Measurements from ENCODE around the gene TGFBI.

The TGFBI gene

DNA sequence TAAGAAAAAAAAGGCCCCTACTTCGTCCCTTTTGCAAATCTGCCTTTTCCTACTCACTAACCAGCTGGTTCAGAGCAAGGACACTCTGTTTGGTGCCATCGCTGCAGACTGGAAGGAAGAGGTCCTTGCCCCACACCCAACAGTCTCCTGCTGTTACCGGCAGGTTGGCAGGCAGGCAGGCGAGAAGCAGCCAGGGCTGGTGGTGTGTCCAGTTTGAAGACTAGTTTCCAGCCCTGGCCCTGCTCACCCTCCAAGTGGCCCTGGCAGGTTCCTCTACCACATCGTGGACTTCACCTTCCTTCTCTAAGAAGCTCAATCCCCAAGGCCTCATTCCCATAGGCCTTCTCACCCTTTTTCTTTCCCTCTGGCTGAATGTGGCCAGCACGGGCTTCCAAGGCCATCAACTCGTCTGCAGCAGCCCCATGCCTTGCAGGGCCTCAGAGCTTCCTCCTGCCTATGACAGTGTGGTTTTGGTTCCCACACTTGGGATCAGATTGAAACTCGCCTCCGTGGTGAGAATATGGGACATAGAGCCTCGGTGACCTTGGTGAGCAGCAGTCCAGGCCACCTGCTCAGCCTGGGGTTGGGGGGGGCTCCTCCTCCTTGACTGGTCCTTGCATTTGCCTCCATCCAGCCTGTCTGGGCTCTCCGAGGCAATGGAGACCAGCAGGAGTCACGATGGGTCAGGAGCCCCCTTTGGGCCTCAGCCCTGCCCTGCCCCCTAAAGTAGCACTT, 22.9 kb downstream of the TGFBI start:
- no peak for DNase-seq

DNA sequence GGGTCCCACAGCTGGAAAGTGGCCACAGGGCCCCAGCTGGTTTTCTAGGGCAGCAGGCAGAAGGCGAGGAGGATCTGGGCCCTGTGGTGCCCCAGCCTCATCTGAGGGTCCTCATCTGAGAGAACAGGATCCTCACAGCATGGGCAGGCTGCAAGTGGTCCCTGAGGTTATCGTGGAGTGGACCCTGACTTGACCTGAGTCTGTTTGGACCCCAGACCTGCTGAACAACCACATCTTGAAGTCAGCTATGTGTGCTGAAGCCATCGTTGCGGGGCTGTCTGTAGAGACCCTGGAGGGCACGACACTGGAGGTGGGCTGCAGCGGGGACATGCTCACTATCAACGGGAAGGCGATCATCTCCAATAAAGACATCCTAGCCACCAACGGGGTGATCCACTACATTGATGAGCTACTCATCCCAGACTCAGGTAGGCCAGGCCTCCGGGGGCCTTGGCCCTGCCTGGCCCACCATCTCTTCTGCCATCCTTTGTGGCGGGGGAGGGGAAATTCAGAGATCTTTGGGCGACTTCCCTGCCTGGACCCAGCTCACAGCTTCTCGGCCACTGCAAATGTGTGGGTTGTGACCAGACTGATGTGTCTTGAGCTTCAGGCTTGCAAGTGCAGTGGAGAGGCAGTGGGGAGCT, 24.0 kb downstream of the TGFBI start:
- DNase-seq, result no peak

DNA sequence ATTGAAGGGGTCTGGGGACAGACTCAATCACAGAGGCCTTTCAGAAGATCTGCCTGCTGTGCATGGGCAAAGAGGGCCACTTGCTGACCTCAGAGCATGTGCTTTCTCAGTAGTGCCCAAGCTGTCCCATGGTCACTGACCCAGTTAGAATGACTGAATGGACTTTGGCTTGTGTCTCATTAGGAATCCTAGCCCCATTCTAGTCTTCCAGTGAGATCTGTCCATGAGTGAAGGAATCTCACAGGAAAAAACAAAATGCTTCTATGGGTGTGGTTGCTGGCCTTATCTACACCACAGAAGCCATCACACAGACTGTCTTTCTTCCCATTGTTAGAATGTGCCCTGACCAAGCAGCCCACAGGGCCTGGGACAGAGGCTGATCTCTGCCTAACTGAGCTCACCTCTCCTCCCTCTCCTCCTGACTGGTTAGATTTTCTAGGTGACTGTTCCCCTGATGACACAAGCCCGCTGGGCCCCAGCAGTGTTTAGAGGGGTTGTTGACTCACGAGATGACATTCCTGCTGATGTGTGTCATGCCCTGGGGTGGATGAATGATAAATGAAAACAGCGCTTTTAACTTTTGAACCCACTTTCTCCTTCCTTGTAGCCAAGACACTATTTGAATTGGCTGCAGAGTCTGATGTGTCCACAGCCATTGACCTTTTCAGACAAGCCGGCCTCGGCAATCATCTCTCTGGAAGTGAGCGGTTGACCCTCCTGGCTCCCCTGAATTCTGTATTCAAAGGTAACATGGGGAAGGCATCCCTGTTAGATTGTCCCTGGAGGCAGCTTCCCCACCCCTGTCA, 24.8 kb downstream of the TGFBI start:
- DNase-seq, result no peak

DNA sequence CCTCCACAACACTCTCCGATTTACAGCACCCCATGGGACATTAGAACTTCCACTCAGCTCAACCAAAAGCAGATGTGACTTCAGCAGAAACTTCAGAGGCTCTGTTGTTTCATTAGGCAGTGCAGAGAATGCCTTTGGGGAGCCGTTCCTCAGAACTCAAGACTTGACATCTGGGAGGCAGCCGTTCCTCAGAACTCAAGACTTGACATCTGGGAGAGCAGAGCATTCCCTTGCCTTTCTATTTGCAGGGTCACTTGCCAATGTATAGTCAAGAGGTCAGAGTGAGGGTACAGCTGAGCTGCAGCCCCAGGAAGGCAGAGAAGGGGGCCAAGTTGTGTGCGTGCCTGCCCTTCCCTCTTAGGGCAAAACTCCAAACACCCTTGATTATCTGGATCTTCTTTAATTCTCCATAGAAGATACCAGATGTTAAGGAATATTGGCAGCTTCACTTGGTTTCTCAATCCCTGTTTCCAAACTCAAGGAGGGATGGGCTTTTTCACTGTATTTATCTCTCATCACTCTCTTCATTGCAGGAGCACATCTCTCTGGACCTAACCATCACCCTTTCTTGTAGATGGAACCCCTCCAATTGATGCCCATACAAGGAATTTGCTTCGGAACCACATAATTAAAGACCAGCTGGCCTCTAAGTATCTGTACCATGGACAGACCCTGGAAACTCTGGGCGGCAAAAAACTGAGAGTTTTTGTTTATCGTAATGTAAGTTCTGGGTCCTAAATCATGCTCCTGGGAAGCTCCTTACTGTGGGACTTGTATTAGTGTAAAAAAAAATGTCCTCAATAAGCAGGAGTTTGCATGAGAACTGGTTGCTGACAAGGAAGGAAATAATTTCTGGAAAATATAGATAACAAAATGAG, 25.6 kb downstream of the TGFBI start:
- no peak for DNase-seq

DNA sequence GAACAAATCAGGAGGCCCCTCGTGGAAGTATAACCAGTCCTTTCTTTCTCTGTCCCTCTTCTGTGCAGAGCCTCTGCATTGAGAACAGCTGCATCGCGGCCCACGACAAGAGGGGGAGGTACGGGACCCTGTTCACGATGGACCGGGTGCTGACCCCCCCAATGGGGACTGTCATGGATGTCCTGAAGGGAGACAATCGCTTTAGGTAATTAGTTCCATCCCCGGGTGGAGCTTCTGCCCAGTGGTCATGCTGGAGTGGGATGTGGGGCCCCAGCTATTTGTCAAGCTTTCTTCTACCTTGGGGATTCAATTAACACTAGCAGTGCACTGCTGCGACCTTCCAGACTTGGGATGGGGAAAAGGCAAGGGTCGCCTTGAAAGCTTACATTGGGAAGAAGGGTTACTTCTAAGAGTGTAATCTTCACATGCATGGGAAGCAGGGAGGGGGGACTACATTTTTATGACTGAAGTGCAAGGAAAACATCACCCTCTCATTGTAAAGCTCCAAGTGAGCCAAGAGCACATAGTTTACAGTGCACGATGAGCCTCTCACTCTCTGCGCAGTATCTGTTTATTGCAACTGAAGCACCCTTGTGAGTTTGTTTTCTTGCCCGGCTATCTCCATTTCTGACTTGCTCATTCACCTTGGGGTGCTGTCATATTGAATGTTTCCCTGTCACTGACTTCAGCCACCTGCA, 27.0 kb downstream of the TGFBI start:
- no peak for DNase-seq

DNA sequence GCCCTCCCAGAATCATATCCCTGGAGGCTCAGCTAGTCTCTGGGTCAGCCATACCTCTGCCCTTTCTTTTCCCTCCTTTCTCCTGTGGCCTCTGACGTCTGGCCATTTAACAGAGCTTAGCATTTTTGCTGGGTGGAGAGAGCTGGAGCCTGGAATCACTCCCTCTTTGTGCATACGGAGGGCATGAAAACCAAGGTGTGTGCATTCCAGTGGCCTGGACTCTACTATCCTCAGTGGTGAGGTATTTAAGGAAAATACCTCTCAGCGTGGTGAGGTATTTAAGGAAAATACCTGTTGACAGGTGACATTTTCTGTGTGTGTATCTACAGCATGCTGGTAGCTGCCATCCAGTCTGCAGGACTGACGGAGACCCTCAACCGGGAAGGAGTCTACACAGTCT, 27.5 kb downstream of the TGFBI start:
- no peak for DNase-seq

DNA sequence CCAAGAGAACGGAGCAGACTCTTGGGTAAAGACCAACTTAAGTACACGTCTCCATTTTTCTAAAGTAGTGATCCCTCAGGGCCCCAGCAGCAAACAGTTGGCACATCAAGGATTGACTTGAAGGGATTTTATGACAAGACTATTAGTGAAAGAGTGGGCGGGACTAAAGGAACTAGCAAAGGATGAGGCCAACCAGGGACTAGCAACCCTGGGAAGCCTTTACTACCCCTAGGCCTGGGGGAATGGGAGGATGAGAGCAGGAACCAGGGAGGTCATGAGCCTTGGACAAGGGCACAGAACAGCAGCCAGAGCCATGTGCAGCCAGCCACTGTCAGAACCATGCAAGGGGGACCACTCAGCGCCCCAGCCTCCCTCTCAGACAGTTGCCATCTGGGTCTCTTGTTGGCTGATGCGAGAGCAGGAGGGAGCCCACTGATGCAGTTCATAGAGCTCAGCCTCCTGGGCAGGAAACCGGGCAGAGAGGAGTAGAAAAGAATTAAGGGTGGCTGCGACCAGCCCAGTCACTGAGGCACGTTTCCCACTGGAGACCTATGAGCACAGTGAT, 28.1 kb downstream of the TGFBI start:
- peak; percentile 31 for DNase-seq

DNA sequence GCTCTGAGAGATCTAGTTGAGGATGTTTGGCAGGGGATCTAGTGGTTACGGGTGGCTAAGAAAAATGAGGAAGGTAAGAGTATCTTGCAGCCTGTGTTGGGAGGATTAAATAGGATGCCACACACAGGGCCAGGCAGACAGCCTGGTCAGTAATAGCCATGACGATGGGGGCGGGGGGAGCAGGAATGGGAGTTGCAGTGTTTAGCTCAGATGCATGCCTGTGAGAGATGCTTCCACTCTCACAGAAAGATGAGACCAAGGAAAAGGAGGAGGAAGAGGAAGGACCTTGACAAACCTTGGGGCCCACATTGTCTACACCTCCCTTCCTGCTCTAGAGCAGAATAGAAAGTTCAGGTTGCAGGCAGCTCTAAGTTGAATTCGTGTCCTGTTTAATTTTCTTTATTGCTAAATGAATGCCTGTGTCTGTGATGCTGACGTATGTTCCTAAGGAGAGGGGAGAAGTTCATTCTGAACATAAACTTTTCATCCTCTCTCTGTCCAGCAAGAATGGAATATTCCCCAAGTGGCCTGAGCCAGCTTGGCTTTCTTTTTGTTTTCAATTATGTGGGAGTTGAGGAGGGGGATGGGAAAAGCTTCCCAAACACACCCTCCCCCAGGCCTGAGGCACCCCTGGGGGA, 28.7 kb downstream of the TGFBI start:
- DNase-seq, result no peak

DNA sequence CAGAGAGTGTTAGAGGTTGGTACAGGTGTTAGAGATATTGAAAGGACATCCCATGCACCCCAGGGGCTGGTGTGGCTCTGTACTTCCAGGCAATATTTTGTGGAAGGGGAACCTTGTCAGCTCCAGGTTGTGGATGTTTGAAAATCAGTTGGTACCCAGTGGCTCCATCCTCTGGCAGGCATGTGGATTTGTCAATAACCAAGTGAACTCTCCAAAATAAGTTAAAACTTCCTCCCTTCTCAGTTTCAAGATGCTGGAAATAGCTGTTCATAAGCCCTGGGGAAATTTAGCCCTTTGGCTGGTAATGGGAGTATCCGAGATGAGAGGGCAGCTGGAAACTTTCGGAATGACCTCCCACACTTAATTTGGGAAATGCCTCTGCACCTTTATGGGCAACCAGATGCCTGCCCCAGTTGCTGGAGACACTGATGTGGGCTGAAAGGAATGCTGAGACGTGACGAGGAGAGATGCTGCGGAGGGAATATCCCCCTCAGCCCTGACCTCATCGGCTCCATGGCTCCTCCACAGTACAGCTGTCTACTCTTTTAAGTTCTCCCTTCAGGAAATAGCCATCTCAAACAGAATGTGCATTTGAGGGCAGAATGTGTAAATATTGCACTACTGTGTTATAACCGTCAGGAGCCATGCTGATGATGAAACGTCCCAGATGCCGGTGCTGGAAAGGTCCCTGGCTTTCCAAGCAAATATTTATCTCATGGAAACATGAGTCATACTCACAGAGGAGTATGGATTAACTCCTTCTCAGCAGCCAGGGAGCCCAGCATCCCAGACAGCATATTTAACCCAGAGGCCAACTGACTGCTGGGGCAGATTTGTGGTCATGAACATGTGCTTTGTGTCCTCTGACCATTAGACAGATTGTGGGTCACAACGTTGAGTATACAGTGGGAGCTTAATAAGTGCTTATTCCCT, 29.5 kb downstream of the TGFBI start:
- DNase-seq, result no peak

DNA sequence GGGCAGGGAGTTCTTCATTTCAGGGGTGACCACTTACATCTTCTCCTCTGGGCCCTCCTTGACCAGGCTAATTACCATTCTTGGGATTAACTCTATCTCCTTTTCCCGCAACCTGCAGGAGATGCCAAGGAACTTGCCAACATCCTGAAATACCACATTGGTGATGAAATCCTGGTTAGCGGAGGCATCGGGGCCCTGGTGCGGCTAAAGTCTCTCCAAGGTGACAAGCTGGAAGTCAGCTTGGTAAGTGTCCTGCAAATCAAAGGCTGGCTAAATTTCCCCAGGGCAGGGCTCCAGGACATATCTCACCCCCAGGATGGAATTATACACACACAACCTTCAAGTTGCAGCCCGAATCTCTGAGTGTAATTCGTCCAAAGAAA, 30.2 kb downstream of the TGFBI start:
- no peak for DNase-seq

DNA sequence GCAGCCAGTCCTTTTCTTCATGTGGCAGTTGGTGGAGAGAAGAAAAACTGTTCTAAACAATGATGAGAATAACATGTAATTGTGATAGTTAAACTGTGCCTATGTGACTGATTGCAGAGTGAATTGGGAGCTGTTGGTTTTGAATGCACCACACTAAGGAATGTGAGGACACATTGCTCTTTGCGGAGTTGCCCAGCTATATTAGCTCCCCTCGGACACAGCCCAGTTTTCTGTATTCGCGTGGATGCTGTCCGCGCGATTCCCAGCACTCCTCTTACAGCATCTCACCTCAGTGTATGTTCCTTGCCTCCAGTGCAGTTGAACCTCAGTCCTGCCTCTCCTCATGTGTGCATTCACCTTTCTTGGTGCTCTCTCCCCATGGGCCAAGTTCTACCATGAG, 32.2 kb downstream of the TGFBI start:
- DNase-seq, result no peak

DNA sequence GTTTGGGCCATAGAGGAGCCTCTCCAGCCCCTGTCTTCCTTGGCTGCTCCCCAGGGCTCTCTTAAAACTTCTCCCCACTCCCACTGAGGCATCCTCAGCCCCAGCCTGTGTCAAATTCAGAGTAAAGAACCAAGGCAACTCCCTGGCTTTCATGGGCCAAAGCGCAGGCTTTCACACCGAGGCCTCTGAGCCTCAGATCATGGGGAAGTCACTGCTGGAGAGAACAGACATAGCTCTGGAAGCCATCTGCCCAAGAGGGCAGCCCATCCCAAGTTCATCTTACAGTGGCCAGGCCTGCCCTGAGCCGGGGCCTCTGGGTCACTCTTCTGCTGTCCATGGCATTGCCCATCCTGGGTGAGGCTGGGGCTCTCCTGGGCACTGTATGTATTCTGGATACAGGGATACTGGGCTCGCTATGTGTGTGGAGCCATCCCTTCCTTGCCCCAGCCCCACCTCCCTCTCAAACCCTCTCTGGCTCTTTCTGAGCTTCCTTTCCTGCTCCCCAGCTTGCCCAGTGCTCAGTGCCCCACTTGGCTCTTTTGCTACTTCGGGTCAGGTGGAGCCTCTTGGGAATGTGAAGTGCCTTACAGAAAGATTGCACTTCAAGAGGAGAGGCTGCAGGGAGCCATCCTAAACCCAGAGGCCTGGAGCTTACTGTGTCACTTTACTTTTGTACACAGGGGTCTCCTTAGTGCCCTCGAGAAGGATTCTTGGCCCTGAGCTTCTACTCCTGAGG, 33.0 kb downstream of the TGFBI start:
- DNase-seq, result no peak

DNA sequence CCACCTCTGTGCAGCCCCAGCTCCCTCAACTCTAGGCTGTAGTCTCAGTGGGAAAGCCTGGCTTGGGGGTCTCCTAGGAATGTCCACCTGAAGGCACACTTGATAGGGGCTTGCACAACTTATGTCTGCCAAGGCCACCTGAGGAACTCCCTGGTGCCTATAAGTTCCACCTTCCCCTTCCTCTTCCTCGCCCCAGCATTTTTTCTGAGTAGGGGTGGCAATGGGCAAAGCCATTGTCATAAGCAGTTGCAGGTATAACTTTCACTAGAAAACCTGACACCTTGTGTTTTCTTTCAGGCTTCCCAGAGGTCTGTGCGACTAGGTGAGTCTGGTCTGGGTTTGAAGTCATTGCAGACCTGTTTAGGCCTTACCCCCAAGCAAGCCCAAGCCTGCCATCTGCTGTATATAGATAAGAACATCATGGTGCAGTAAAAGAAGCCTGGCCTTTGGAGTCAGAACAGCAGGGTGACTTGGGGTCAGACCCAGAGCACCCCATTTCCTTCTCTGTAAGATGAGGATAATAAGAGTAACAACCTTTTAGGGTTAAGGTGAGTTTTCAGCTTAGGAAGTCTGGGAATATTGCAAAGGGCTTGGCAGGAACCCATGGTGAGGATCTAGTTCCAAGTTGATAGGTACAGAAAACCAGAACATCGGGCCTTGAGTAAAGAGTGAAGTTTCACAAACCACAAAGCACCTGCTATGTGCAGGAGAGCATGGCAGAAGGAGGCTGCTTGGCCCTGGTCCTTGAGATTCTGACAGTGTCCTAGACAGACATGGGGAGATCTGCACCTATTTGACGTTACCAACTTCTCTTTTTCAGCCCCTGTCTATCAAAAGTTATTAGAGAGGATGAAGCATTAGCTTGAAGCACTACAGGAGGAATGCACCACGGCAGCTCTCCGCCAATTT, 33.8 kb downstream of the TGFBI start:
- DNase-seq, result peak; percentile 64

DNA sequence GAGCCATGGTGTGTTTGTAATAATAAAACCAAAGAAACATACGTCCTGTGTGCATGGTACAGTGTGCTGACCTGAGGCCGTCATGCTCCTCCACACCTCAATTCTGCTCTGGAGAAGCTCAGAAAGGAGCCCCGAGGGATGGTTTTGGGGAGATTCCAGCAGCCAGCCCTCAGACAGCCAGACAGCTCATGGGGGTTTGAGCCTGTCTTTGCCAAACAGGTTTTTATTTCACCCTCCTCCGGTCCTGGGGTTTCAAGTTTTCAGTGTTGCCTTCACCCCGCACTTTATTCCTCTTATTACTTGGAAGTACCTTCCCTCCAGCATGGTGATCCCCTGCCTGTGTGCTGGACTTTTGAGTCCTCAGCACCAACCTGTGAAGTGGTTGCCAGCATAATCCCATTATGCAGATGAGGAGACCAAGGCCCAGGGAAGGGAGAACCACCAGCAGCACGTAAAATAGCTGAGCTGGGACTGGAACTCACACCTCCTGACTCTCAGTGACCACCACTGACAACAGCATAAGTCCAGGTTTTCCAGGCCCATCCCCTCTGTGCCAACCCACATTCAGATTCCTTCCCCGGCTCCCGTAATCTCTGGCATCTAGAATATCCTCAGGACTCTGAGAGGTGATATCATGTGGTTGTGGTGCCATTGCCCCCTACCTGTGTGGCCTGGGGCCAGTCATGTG, 35.1 kb downstream of the TGFBI start:
- DNase-seq, result peak; percentile 27

DNA sequence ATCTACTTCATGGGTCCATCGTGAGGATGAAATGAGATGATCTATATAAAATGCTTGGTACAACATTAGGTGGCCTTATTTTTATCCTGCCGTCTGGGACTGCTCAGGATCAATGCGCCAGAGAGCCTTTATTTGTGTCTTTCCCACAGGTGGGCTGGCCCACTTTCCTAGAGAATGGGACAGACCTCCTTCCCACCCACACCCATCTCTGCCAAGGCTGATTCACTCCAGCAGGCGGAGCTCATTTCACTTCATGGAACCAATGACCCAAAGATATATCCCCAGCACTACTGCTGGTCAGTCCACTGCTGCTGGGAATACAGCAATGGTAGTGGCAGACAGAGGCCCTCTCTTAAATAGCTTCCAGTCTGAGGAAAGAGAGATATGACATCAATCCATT, 35.7 kb downstream of the TGFBI start:
- DNase-seq, result peak; percentile 12

DNA sequence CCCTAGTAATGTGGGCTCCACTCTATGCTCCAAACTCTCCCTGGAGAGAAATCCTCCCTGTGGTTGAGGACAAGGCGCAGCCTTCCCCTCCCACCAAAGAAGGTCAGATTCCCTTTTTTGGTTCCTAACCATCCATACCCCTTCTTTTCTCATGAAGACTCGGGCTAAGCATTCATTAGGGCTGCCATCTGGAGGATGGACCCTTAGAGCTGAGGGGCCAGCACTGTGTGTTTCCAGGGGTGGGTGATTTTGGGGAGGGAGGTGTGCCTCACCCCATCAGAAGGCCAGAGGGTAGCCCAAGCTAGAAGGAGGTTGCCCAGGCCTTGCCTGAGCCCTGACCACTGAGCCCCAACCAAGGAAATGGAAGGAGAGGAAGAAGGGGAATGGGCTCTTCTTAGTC, 36.8 kb downstream of the TGFBI start:
- no peak for DNase-seq

DNA sequence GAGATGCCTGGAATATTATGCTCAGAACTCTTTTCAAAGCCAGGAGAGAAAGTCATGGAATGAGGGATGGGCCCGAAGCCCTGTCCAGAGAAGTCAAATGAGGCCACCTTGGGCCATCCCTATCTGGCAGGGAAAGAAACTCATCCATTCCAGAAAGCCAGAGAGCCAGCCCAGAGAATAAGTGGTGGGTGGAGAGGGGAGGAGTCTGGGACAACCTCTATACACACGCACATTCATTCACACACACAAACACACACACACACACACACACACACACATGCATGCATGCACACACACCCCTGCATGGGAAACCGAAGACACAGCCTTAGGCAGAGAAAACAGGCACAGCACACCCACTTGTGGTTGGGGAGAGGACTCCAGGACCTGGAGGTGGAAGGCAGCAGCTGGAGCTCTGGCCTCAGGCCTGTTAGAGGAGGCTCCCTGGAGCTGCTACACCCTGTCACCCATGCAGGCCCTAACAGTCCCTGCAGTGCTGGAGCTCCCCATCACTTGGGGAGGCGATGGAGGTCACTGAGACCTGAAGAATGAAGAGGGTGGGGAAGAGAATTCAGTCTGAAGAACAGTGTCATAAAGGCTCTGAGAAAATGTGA, 38.0 kb downstream of the TGFBI start:
- peak; percentile 24 for DNase-seq
